Fibroblast of lung (primary cell): ENCODE measurements around the gene NECTIN2. TPM values are rescaled to one million over a fixed set of nuclear protein-coding genes. Genes with fewer than 3 reads are reported as not detected.
"Not testable (repeated sequence)": the region's sequence is repeated elsewhere in the genome, so short reads cannot be mapped to it uniquely, and the experiment has no call there.

Experiments used
- DNase-seq, 2 donors: peaks; one replicate each; pipeline versions ENCODE4 v3.0.0 to v3.0.0-alpha.2; 2010; ENCODE audit warnings: low read depth in 2 of 2
- H2AFZ ChIP-seq: 2 replicates; pipeline ENCODE4 v1.5.1; 2012; ENCODE audit warnings: low read length, control low read depth, inconsistent platforms
- H3K27ac ChIP-seq: 2 replicates; pipeline ENCODE4 v1.5.1; 2011; ENCODE audit warnings: low read length, control low read depth; ENCODE audit not compliant: insufficient read depth
- H3K27me3 ChIP-seq: 2 replicates; pipeline ENCODE4 v1.5.1; 2011; ENCODE audit warnings: mild to moderate bottlenecking, low read length; ENCODE audit not compliant: control insufficient read depth, insufficient read depth
- H3K36me3 ChIP-seq: 2 replicates; pipeline ENCODE4 v1.5.1; 2011; ENCODE audit warnings: low read length; ENCODE audit not compliant: control insufficient read depth, insufficient read depth
- H3K4me1 ChIP-seq: 2 replicates; pipeline ENCODE4 v1.5.1; 2011; ENCODE audit warnings: low read length; ENCODE audit not compliant: control insufficient read depth, insufficient read depth; ENCODE audit errors: extremely low read depth
- H3K4me2 ChIP-seq: 2 replicates; pipeline ENCODE4 v1.5.1; 2011; ENCODE audit warnings: low read length, control low read depth; ENCODE audit not compliant: insufficient read depth; ENCODE audit errors: extremely low read depth
- H3K4me3 ChIP-seq, 4 experiments: fragments of 200-600 bp in 1 of 4; sonication (generic) in 1 of 4; replicated peaks in 1 of 4; 2 replicates each; pipeline ENCODE4 v1.5.1; 2011 to 2016; ENCODE audit warnings: low read length in 4 of 4, low read depth in 3 of 4, mild to moderate bottlenecking in 3 of 4, control low read depth in 2 of 4, inconsistent platforms in 1 of 4, mixed read lengths in 1 of 4; ENCODE audit not compliant: insufficient read depth in 1 of 4; ENCODE audit errors: control extremely low read depth in 1 of 4
- H3K79me2 ChIP-seq: 2 replicates; pipeline ENCODE4 v1.5.1; 2012; ENCODE audit warnings: mild to moderate bottlenecking, low read length, inconsistent platforms; ENCODE audit not compliant: control insufficient read depth, insufficient read depth
- H3K9ac ChIP-seq: 2 replicates; pipeline ENCODE4 v1.5.1; 2011; ENCODE audit warnings: mild to moderate bottlenecking, low read length, control low read depth; ENCODE audit not compliant: insufficient read depth
- H3K9me3 ChIP-seq: 2 replicates; pipeline ENCODE4 v1.5.1; 2012; ENCODE audit warnings: low read depth, low read length; ENCODE audit not compliant: control insufficient read depth, insufficient read depth
- H4K20me1 ChIP-seq: 2 replicates; pipeline ENCODE4 v1.5.1; 2011; ENCODE audit warnings: low read length; ENCODE audit not compliant: control insufficient read depth, insufficient read depth; ENCODE audit errors: extremely low read depth
- EZH2 ChIP-seq: IDR thresholded peaks from 2 replicates; pipeline ENCODE4 v1.5.1; 2012; ENCODE audit warnings: low read length, control low read depth, mild to moderate bottlenecking; ENCODE audit errors: missing control alignments
- polyA plus RNA-seq, 2 donors: library from polyadenylated mRNA; depleted of rRNA in 1 of 2; stranded (reverse) in 1 of 2; unstranded in 1 of 2; fragments of >200 nt; gene quantifications; 2 replicates each; pipeline ENCODE4 v1.2.1, GENCODE V29; 2011 to 2012; ENCODE audit warnings: missing spikeins in 1 of 2
- total RNA-seq: library from RNA; depleted of rRNA; stranded (reverse); fragments of >200 nt; gene quantifications from 2 replicates; pipeline ENCODE4 v1.2.1, GENCODE V29; 2014
- TF ChIP-seq, protein P1 (sequence below), 2 donors: IDR thresholded peaks in 1 of 2; conservative IDR thresholded peaks in 1 of 2; 1 replicate in 1 of 2; 2 replicates in 1 of 2; pipeline ENCODE4 v1.5.1; 2011 to 2012; ENCODE audit warnings: low read length in 2 of 2, control low read depth in 1 of 2, inconsistent platforms in 1 of 2, low read depth in 1 of 2, mild to moderate bottlenecking in 1 of 2

The NECTIN2 gene
- total and polyA plus RNA-seq, 2 donors (not counting 1 experiment from before 2014, with no cell fraction given), result 70.7 to 77.4 TPM

DNA sequence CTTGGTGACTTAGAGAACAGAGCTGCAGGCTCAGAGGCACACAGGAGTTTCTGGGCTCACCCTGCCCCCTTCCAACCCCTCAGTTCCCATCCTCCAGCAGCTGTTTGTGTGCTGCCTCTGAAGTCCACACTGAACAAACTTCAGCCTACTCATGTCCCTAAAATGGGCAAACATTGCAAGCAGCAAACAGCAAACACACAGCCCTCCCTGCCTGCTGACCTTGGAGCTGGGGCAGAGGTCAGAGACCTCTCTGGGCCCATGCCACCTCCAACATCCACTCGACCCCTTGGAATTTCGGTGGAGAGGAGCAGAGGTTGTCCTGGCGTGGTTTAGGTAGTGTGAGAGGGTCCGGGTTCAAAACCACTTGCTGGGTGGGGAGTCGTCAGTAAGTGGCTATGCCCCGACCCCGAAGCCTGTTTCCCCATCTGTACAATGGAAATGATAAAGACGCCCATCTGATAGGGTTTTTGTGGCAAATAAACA lies 78.2 kb downstream of the NECTIN2 start:
- no peak for DNase-seq
- TF ChIP-seq, protein P1, sequence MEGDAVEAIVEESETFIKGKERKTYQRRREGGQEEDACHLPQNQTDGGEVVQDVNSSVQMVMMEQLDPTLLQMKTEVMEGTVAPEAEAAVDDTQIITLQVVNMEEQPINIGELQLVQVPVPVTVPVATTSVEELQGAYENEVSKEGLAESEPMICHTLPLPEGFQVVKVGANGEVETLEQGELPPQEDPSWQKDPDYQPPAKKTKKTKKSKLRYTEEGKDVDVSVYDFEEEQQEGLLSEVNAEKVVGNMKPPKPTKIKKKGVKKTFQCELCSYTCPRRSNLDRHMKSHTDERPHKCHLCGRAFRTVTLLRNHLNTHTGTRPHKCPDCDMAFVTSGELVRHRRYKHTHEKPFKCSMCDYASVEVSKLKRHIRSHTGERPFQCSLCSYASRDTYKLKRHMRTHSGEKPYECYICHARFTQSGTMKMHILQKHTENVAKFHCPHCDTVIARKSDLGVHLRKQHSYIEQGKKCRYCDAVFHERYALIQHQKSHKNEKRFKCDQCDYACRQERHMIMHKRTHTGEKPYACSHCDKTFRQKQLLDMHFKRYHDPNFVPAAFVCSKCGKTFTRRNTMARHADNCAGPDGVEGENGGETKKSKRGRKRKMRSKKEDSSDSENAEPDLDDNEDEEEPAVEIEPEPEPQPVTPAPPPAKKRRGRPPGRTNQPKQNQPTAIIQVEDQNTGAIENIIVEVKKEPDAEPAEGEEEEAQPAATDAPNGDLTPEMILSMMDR (conservative IDR thresholded peaks at IDR 0.05 in 1 of 2, IDR thresholded peaks at IDR 0.05 in 1 of 2; ENCODE audit: low read depth in 1 of 2, low read length in 2 of 2), result no peak
- TF ChIP-seq EZH2, result no peak
- no peak overlapping the region for H3K9ac ChIP-seq
- H2AFZ ChIP-seq, result peak overlapping the region; percentile 8
- no peaks in the 10 kb centered on the region for H3K27me3 ChIP-seq
- H3K79me2 ChIP-seq, result no peaks in the 10 kb centered on the region
- H3K4me3 ChIP-seq, result no peak overlapping the region
- no peak overlapping the region for H3K4me2 ChIP-seq
- H3K27ac ChIP-seq, result no peak overlapping the region
- H3K9me3 ChIP-seq, result no peaks in the 10 kb centered on the region
- no peaks in the 10 kb centered on the region for H3K36me3 ChIP-seq
- H3K4me1 ChIP-seq, result peaks cover 12% of the 10 kb centered on the region
- no peaks in the 10 kb centered on the region for H4K20me1 ChIP-seq

DNA sequence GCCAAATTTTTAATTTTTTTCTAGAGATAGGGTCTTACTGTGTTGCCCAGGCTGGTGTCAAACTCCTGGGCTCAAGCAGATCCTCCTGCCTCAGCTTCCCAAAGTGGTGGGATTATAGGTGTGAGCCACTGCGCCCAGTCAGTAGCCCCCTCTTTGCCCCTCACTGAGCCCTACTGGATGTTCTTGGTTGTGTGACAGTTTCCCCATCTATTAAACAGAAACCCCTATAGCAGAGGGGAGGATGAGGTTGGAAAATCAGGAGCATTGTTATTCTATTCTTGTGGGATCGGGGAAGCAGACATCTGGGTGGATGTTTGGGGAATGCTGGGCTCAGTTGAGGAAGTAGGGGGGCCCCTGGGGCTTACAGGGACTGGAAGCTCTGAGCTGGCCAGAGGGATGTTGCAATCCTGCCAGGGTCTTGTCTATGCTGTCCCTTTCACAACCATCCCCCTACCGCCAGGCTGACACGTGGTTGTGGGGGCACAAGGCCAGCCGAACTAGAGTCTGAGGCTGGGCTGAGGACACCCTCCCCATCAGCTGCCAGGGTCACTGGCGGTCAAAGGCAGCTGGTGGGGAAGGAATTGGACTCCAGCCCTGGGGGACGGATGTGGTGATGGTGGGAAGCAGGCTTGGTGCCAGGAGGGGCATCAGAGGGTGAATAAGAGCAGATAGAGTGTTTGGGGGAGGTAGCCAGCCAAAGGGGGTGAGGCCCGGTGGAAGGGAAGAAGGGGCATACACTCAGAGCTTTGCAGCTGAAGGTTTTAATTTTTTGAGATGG lies 79.2 kb downstream of the NECTIN2 start:
- no peak overlapping the region for H2AFZ ChIP-seq
- H3K4me3 ChIP-seq, result no peak overlapping the region
- H3K27ac ChIP-seq, result no peak overlapping the region
- no peak overlapping the region for H3K9ac ChIP-seq
- H4K20me1 ChIP-seq, result no peaks in the 10 kb centered on the region
- no peaks in the 10 kb centered on the region for H3K36me3 ChIP-seq
- no peaks in the 10 kb centered on the region for H3K27me3 ChIP-seq
- DNase-seq, result peak; percentile 19 to 91
- peak overlapping the region; percentile 25 for H3K4me2 ChIP-seq
- TF ChIP-seq, protein P1 (conservative IDR thresholded peaks at IDR 0.05 in 1 of 2, IDR thresholded peaks at IDR 0.05 in 1 of 2; ENCODE audit: low read depth in 1 of 2, low read length in 2 of 2), result no peak
- TF ChIP-seq EZH2, result no peak
- H3K4me1 ChIP-seq, result peaks cover 12% of the 10 kb centered on the region
- H3K79me2 ChIP-seq, result no peaks in the 10 kb centered on the region
- H3K9me3 ChIP-seq, result no peaks in the 10 kb centered on the region

DNA sequence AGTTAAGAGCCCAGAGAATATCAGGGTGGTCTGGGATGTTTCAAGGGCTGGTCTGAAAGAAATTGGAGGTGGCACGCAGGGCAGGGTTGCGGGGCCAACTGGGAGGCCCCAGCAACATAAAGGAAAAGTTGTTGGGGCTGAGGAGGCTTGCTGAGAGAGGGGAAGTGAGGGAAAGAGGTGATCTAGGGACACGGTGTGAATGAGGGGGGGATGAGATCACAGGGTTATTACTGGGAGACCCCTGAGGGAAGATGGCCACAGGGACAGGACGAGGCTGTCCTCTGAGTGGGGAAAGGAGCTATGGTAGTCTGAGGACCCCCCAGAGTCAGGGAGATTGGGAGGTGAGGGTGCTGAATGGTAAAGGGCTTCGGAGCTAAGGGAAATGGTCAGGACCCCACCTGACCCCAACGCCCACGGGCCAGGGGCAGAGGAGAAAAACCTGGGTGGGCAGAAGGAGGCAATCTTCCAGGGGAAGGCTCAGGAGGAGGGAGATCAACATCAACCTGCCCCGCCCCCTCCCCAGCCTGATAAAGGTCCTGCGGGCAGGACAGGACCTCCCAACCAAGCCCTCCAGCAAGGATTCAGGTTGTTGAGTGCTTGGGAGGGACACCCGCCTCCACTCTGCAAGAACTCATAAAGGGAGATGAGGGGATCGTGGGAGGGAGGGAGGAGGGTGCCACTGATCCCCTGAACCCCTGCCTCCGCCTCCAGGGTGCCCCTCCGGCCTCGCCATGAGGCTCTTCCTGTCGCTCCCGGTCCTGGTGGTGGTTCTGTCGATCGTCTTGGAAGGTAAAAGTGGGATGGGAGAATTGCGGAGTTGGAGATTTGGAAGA lies 80.4 kb downstream of the NECTIN2 start:
- H3K36me3 ChIP-seq, H3K9ac ChIP-seq, H4K20me1 ChIP-seq, H2AFZ ChIP-seq, DNase-seq, H3K9me3 ChIP-seq, H3K27ac ChIP-seq, H3K79me2 ChIP-seq, H3K27me3 ChIP-seq: not testable (repeated sequence)
- peaks cover 12% of the 10 kb centered on the region for H3K4me1 ChIP-seq
- H3K4me2 ChIP-seq, result peak overlapping the region; percentile 35
- H3K4me3 ChIP-seq, result peak overlapping the region in 1 of 4 experiments; percentile 30
